Pancreas (tissue), 10 donors: ENCODE measurements around the gene POR. TPM values are rescaled to one million over a fixed set of nuclear protein-coding genes. Genes with fewer than 3 reads are reported as not detected.
A peak's percentile ranks its signal among the peaks of the same experiment; 100 is the strongest.
"Not testable (repeated sequence)": the region's sequence is repeated elsewhere in the genome, so short reads cannot be mapped to it uniquely, and the experiment has no call there.

Source experiments
- ATAC-seq, 4 donors: fragments of 200-7000 bp; cut with Tn5 transposase; one replicate each; pipeline versions ENCODE4 v1.8.0 to v1.9.1; 2020; ENCODE audit warnings: mild to moderate bottlenecking in 4 of 4, moderate library complexity in 4 of 4
- DNase-seq, 6 donors: peaks; one replicate each; pipeline ENCODE4 v3.0.0-alpha.2; 2020
- FAIRE-seq: peaks from 2 replicates; lab custom pipeline; 2012; peaks lifted over from hg19 to GRCh38; lab: Jason Lieb, UNC
- H3K27ac ChIP-seq, 4 donors: fragments of 200-600 bp; sonication (generic); 1 replicate in 3 of 4; 2 replicates in 1 of 4; pipeline versions ENCODE4 v1.5.0 to v1.8.0; 2020
- H3K27me3 ChIP-seq, 4 donors: fragments of 200-600 bp; one replicate each; pipeline ENCODE4 v1.8.0; 2021
- H3K36me3 ChIP-seq, 3 donors: fragments of 200-600 bp; sonication (generic) in 1 of 3; one replicate each; pipeline versions ENCODE4 v1.5.0 to v1.8.0; 2020 to 2021
- H3K4me1 ChIP-seq, 3 donors: fragments of 200-600 bp; one replicate each; pipeline ENCODE4 v1.8.0; 2021
- H3K4me3 ChIP-seq, 4 donors: fragments of 200-600 bp; sonication (generic) in 2 of 4; one replicate each; pipeline versions ENCODE4 v1.5.0 to v1.8.0; 2020 to 2021
- H3K9me3 ChIP-seq, 4 donors: fragments of 200-600 bp; one replicate each; pipeline ENCODE4 v1.8.0; 2021
- CTCF ChIP-seq, 4 donors: fragments of 200-600 bp; sonication (generic) in 3 of 4; IDR thresholded peaks; one replicate each; pipeline versions ENCODE4 v1.5.0 to v1.8.0; 2021; ENCODE audit warnings: antibody characterized with exemption in 4 of 4
- WGBS, 2 donors: extraction: QIAGEN DNeasy Blood & Tissue Kit; methylation state at CpG; one replicate each; pipeline ENCODE4 v1.1.7; 2013; 5-methylcytosine and 5-hydroxymethylcytosine counted together
- intact Hi-C, 3 donors: fragments of 100-400 bp; cut with DNase I; formaldehyde crosslinking; loops; one replicate each; pipeline versions ENCODE4 v1.11.1 to v1.14.2; 2022
- polyA plus RNA-seq, 2 donors: library from polyadenylated mRNA; stranded (reverse); fragments of 200-250 nt; gene quantifications; one replicate each; pipeline ENCODE4 v1.2.3, GENCODE V29; 2013
- total RNA-seq, 6 donors: library from RNA; stranded (reverse); fragmentation: NEBNext Ultra II Directional in 4 of 6; extraction: Animal tissue kit (Norgen Biotek cat#: 25700) in 4 of 6; gene quantifications; one replicate each; pipeline versions ENCODE4 v1.2.1 to v1.2.4, GENCODE V29; 2021 to 2023
- donor health status: healthy with polysubstance abuse.
- donor health status: DM: no; HTN: no; CAD: no; lungs with moderate emphysema.
- donor health status: DM: no; HTN: no; CAD: no.
- donor health status: control.
- donor health status: control.
- donor health status: Bipolar disorder and iron deficiency.
- donor health status: DM: yes; HTN: yes; CAD: no.
- donor health status: DM: no; HTN: no; CAD: no.
- donor health status: DM: no; HTN: no; CAD: no.
- donor health status: DM: yes; HTN: yes; CAD: no.

POR gene
- total and polyA plus RNA-seq, 8 donors, result 29.7 to 99.0 (median 43.6) TPM

- H3K27ac ChIP-seq, result no peak overlapping the region
- no peak for FAIRE-seq
- intact Hi-C loops, result loop anchor here in 2 of 3 donors (5.0 to 10.0 kb wide), 2 partner anchors 154 to 157 kb away; no protein-coding TSS in a partner anchor
Observed at GRCh38 chr7:75868153-75868552, 46.8 kb upstream of the POR start.

DNA sequence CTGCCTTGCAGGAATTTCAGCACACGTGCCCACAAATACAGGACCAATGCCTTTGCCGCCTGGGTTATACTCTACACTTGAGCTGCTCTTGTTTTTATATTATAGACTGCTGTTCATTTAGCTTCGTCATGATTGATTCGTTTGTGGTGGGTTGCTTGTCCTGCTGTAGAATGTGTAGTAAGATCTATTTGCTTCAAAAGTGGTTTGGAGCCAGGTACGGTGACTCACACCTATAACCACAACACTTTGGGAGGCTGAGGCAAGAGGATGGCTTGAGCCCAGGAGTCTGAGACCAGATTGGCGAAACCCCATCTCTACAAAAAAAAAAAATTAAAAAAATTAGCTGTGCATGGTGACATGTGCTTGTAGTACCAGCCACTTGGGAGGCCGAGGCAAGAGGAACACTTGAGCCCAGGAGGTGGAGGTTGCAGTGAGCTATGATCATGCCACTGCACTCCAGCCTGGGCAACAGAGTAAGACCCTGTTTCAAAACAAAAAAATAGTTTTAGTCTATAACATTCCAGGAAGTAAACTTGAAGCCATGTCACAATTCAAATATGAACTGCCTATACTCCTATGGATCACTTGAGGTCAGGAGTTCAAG is 45.1 kb upstream of the POR start:
- no peak for FAIRE-seq
- no peak for TF ChIP-seq CTCF (IDR thresholded peaks at IDR 0.05)
- Histone ChIP-seq H3K36me3 (no peaks in the 10 kb centered on the region), H3K27ac (no peak overlapping the region), H3K27me3 (no peaks in the 10 kb centered on the region), H3K4me3 (no peak overlapping the region), H3K9me3 (no peaks in the 10 kb centered on the region), H3K4me1 (no peaks in the 10 kb centered on the region)
- intact Hi-C loops, result loop anchor here in 2 of 3 donors (5.0 to 10.0 kb wide), 2 partner anchors 152 to 155 kb away; no protein-coding TSS in a partner anchor
- ATAC-seq, result no peak
- no peak for DNase-seq
- WGBS, 2 donors, result 74 to 82% methylated on average over 7 of the region's 7 CpGs

More at GRCh38 chr7:75868153-75868552, 46.8 kb upstream of the POR start:
- H3K4me1 ChIP-seq, result no peaks in the 10 kb centered on the region
- no peaks in the 10 kb centered on the region for H3K9me3 ChIP-seq
- DNase-seq (no peak), ATAC-seq (no peak)
- no peak for TF ChIP-seq CTCF (IDR thresholded peaks at IDR 0.05)
- whole genome bisulfite sequencing, 2 donors, result 74 to 82% methylated on average over 2 of the region's 2 CpGs
- no peaks in the 10 kb centered on the region for H3K27me3 ChIP-seq
- no peak overlapping the region for H3K4me3 ChIP-seq
- H3K36me3 ChIP-seq, result no peaks in the 10 kb centered on the region

DNA sequence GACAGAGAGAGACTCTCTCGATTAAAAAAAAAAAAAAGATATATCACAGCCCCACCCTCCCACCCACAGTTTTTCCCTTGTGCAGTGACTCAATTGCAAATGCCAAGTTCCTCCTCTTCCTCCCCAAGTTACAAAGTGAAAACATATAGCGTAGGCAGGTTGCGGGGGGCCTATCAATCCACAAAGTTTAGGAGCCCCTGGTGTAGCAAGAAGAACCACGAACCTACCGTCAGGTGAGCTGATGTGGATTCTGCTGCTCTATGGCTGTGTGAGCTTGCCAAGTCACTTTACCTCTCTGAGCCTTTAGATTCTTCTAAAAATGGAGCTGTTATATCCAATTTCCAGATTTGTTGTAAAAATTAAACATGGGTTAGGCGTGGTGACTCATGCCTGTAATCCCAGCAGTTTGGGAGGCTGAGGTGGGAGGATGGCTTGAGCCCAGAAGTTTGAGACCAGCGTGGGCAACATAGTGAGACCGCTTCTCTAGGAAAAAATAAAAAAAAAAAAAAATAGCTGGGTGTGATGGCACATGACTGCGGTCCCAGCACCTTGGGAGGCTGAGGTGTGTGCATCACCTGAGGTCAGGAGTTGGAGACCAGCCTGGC is 44.3 kb upstream of the POR start:
- no peak for ATAC-seq
- intact Hi-C loops, result no loop called here
- no peaks in the 10 kb centered on the region for H3K36me3 ChIP-seq

DNA sequence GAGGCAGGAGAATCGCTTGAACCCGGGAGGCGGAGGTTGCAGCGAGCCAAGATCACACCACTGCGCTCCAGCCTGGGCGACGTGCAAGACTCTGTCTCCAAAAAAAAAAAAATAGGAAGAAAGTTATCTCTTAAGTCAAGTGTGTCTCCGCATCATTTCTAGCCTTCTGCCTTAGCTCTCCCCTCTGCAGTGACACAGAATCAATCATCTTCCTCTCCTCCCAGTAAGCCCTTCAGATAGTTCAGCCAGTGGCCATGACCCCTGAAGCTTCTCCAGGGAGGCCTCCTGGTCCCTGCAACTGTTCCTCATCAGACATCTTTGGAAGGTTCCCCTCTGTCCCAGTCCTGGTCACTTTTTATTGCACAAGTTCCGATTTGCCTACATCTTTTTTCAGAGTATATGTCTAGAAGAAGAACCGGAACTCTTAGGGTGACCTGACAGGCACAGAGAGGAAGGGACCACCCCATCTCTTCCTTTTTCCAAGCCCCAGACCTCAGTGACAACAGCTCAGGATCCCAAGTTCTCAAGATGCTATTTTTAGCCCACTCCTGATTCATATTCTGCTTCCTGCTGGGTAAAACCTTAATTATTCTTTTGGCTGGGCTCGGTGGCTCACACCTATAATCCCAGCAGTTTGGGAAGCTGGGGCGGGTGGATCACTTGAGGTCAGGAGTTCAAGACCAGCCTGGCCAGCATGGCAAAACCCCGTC is 42.7 kb upstream of the POR start:
- H3K9me3 ChIP-seq, result no peaks in the 10 kb centered on the region
- no peak overlapping the region for H3K4me3 ChIP-seq
- TF ChIP-seq CTCF (IDR thresholded peaks at IDR 0.05), result no peak
- FAIRE-seq (no peak), ATAC-seq (peak in 3 of 4 donors; percentile 22 to 76 (median 55)), DNase-seq (no peak)
- H3K27me3 ChIP-seq, result no peaks in the 10 kb centered on the region
- H3K36me3 ChIP-seq, result no peaks in the 10 kb centered on the region
- no peaks in the 10 kb centered on the region for H3K4me1 ChIP-seq
- no peak overlapping the region for H3K27ac ChIP-seq
- intact Hi-C loops, result no loop called here
- 73 to 74% methylated on average over 13 of the region's 13 CpGs for WGBS, 2 donors

More for the DNA sequence above, 44.3 kb upstream of the POR start:
- FAIRE-seq, result no peak
- Histone ChIP-seq H3K27ac (no peak overlapping the region), H3K4me1 (no peaks in the 10 kb centered on the region), H3K4me3 (no peak overlapping the region), H3K9me3 (no peaks in the 10 kb centered on the region), H3K27me3 (no peaks in the 10 kb centered on the region)
- 78 to 87% methylated on average over 9 of the region's 9 CpGs for WGBS, 2 donors
- DNase-seq, result no peak
- no peak for TF ChIP-seq CTCF (IDR thresholded peaks at IDR 0.05)

DNA sequence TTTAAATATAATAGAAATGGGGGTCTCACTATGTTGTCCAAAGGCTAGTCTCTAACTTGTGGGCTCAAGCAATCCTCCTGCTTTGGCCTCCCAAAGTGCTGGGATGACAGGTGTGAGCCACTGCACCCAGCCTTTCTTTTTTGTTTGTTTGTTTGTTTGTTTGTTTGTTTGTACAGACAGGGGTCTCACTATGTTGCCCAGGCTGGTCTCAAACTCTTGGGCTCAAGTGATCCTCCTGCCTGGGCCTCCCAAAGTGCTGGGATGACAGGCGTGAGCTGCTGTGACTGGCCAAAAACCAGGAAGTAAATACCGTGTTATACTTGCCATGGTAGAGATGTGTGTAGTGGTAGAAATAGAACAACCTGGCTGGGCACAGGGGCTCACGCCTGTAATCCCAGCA is 40.8 kb upstream of the POR start:
- ATAC-seq, H3K27ac ChIP-seq, H3K9me3 ChIP-seq, intact Hi-C loops, H3K36me3 ChIP-seq, FAIRE-seq, H3K27me3 ChIP-seq, H3K4me3 ChIP-seq, H3K4me1 ChIP-seq, DNase-seq: not testable (repeated sequence)
- 78 to 81% methylated on average over 3 of the region's 3 CpGs for WGBS, 2 donors
